Measurements from ENCODE around the gene CPZ.
A peak's percentile ranks its signal among the peaks of the same experiment; 100 is the strongest.

Gene CPZ

DNA sequence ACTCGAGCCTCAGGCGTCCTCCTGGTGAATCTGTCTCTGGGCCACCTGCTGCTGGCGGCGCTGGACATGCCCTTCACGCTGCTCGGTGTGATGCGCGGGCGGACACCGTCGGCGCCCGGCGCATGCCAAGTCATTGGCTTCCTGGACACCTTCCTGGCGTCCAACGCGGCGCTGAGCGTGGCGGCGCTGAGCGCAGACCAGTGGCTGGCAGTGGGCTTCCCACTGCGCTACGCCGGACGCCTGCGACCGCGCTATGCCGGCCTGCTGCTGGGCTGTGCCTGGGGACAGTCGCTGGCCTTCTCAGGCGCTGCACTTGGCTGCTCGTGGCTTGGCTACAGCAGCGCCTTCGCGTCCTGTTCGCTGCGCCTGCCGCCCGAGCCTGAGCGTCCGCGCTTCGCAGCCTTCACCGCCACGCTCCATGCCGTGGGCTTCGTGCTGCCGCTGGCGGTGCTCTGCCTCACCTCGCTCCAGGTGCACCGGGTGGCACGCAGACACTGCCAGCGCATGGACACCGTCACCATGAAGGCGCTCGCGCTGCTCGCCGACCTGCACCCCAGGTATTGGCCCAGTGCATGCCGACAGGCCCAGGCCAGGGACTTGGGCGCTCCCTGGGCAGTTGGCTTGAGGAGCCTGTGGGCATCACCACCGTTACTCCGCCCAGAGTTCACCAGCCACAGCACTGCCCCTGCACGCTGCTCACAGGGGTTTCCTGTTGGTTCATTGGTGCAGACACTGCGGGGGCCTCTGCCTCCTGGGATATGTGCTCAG lies 11.3 kb upstream of the CPZ start:
- no peak for FAIRE-seq

DNA sequence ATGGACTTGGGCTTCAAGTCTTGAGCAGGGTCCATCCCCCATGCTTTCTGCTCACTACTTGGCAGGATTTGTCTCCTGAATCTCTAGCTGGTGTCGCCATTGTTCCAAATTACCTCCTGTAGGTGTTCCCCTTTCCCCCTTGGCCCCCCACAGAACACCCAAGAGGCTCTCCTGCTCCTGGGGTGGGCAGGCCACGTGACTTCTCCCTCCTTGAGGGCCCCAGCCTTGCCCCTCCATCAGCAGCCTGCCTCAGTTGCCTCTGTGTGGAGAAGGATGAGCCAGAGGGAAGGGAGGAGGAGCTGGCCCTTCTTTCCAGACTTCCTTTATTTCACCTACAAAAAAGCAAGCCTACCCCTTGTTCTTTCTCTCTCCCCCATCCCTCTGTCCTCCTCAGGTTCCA lies 10.5 kb upstream of the CPZ start:
- no peak for FAIRE-seq

DNA sequence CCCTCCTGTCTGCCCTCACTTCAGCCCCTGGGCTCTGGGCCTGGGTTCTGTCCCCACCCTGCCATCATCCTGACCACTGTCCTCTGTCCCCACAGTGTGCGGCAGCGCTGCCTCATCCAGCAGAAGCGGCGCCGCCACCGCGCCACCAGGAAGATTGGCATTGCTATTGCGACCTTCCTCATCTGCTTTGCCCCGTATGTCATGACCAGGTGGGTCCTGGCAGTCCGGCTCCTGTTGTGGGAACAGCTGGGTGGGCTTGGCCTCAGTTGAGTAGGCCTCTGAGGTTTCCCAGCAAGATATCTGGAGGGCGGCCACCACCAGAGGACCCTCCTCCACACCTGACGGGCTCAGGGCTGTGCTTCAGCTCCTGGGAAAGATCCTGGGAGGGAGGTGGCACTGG lies 10.1 kb upstream of the CPZ start:
- no peak for FAIRE-seq

DNA sequence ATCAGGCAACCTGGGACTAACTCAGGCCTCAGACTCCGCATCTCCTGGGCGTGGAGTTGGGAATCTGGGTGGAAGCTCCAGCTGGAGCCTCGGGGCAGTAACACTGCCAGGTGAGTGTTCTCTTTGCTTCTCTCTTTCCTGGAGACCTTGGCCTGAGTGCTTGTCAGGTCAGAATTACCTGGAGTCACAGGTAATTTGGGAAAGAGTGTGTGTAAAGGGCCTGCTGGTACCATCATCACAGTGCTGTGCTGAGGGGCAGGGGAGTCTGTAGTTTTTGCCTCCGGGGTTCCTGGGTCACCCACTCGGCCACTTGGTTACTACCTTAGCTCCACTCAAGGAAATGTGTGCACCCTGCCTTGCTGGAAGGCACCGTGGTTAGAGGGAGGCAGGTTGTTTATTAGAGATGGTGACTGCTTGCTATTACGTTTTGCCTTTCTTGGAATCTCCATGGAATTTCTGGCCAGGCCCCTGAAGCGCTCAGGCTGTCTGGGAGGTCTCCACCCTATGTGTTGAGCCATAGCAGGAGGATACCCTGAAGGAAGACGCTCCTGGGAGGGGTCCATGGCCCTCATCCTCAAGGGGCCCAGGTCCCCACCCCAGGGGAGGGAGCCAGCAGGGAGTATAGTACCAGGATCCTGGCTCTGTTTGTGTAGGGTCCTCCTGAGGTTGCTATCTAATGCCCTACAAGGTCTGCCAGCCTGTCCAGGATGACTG lies 9.5 kb upstream of the CPZ start:
- no peak for FAIRE-seq

DNA sequence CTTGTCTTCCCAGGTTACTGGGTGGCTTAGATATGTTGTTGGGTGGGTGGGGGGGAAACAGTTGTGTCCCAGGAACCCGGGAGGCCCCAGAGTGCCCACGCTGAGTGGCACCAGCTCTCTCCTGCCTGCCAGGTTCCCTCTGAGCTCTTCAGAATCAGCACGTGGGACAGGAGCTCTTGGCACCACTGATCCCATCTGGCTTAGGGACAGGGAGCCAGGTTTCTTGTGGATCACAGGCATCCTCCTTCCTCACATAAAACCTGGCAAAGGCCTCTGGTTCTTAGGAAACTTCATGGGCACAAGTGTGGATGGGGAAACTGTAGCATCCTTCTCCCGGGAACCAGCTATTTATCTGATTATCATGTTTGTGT lies 8.9 kb upstream of the CPZ start:
- FAIRE-seq = no peak

DNA sequence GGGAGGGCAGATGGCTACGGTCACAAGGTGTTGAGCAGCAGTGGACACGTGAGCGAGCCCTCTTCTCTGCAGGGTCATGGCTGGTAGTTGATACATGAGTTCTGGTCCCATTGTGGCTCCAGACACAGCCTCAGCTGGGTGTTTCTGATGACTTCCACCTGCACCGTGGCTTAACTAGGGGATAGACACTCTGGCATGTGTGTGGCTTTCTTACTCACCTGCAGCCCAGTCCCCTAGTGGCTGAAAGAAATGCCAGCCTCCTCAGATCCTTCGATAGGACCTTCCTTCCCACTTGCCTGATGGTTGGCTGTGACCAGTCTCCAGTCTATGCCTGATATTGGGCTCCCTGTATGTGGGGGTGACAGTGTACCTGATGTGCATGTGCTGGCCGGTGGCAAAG lies 7.4 kb upstream of the CPZ start:
- no peak for FAIRE-seq

DNA sequence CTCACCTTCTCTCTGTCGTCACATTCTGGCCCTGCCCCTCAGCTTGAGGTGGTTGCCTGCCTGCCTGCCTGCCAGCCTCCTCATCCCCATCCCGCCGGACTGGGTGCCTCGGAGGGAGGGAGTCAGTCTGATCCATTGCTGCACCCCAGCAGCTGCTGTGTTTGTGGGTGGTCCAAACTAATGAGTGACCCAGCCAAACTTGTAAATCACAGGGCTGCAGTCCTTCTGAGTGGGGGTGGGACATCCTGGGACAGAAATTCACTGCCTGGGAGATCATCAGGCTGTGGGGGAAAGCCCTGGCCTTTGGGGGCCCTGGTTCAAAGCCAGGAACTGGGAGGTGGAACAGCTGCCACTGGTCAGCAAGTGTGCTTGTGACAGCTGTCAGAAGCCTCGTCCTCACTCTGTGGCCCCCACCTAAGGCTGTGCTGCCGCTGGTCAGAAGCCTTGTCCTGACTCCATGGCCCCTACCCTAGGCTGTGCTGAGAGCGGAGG lies 6.8 kb upstream of the CPZ start:
- FAIRE-seq = no peak

DNA sequence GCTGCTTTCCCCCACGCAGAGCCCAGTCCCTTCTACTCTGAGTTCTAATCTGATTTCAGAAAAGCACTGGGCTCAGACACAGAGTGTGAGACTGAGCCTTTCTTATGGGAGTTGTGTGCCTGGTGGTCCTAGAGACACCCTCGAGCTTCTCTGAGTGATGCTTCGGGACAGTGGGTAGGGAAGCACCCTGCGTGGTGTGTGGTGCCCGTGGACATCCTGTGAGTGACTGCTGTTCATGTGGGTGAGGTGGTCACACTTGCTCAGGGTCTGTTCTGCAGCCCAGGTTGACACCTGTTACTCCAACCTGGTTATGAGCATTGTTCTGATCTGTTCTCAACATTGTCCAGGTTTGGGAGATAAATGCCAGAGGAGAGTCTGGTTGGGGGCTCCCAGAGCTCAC lies 6.3 kb upstream of the CPZ start:
- no peak for FAIRE-seq

DNA sequence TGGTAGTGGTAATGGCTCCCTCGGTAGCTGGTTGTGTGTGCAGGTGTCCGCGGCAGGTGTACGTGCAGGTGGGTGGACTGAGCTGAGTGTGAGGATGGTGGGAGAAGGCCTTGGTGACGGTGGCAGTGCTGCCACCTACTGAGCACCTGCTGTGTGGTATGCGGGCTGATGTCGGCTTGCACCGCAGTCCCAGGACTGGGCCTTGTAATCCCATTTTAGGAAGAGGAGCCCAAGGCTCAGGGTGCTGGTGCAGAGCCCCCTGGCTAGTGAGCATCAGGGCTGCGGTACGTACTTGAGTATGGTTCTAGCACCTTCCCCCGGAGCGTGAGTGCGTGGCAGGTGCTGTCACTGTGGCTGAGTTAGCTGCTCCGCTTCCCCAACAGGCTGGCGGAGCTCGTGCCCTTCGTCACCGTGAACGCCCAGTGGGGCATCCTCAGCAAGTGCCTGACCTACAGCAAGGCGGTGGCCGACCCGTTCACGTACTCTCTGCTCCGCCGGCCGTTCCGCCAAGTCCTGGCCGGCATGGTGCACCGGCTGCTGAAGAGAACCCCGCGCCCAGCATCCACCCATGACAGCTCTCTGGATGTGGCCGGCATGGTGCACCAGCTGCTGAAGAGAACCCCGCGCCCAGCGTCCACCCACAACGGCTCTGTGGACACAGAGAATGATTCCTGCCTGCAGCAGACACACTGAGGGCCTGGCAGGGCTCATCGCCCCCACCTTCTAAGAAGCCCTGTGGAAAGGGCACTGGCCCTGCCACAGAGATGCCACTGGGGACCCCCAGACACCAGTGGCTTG lies 5.7 kb upstream of the CPZ start:
- no peak for FAIRE-seq

DNA sequence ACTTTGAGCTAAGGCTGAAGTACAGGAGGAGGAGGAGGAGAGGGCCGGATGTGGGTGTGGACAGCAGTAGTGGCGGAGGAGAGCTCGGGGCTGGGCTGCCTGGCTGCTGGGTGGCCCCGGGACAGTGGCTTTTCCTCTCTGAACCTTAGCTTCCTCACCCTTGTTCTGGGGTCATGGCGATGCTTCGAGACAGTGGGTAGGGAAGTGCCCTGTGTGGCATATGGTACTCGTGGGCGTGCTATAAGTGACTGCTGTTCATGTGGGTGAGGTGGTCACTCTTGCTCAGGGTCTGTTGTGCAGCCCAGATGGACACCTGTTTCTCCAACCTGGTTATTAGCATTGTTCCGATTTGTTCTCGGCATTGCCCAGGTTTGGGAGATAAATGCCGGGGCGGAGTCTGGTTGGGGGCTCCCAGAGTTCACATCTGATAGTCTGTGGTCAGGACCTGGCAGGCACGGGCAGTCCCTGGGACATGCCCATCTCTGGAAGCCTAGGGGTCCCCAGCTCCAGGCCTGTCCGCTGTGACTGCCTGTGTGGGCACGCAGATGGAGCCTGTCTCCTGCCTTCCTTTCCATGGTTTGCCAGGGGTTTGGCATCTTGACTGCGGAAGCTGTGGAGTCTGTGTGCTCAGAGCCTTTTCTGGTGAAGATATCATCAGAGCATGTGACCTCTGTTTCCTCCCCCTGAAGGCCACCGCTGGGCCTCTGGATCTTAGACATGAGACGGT lies 4.9 kb upstream of the CPZ start:
- FAIRE-seq = no peak

DNA sequence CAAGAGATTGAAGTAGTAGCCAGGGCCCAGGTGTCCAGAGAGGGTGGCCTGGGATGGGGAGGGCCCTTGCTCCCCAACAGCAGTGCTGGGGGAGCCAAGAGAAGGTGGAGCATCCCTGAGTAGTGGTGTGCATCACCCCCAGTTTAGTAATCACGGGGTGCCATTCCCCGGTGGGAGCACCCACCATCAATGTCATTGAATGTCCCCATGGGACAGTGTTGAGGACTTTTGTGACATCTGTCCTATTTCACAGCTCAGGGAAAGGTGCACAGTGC lies 4.4 kb upstream of the CPZ start:
- FAIRE-seq = no peak

DNA sequence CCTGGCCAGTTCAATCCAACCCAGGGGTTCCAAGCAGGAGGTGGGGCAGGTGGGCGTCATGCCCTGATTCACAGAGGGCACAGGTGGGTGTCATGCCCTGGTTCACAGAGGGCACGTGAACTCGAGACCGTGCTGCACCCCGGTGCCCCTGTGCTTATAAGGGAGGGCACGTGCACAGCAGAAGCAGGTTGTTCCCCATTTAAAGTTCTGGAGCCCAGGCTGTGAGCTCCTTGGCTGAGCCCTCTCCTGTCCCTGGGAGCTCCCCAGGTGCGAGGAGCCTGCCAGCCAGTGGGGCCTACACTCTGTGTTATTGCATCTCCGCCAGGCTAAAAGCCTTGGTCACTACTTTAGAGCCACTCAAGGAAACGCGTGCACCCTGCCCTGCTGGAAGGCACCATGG lies 3.2 kb upstream of the CPZ start:
- no peak for FAIRE-seq

DNA sequence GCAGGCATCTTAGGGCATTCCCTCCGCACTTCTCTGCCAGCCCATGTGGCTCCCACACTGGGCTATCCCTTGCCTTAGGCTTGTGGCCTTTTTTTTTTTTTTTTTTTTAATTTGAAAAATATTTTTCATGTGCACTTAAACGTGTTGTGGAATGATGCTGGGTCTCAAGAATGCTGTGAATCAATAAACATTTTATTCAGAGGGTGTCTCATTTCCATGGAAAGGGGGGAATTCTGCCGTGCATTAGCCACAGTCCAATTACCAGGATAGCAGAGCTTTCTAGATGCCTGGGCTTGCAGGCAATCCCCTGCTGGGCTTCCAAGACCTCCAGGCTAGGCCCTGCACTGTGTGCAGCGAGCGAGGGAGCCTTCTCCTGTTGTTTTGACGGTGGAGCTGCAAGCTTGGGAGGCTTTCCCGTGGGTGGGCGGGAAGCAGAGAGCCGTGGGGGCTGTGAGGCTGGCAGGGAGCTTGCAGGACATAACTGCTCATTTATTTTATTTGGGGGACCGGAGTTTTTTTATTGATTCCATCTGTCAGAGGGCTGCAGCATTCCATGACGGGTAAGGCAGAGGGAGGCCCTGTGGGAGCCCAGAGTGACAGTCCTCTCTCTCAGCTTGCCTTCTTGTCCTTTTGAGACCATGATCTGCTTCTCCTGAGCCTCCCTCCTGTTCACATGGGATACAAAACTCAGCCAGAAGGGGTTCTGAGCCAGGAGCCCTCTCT lies 2.6 kb upstream of the CPZ start:
- no peak for FAIRE-seq

DNA sequence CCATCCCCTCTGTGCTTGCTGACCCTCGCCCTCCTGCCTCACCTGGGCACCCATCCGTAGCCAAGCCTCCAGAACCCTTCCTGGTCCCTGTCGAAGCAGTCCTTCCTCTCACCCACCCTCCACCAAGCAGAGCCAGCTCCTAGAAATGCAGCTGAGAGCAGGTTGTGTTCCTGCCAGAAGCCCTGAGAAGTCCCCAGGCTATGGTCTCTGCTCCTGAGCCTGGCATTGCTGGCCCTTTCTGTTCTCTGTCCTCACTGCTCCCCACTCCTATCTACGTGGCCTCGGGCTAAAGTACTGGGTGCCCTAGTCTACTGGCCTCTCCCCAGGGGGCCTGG lies 2.1 kb upstream of the CPZ start:
- no peak for FAIRE-seq

DNA sequence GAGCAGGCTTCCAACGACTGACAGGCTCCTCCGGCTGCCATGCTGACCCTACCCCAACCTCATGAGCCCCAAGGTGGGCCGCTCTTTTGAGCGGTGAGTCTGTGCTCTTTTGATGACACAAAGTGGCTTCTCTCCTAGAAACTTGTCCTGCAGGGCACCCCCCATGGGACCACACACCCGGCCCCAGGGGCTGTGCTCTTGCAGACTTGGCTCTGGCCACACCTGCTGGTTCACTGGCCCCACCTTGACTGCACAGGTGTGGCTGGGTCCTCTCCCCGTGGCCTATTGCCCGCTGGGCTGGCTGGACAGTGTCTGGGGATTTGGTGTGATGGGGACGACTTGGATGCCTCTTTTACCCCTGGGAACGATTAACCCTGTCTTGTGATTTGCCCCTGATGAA lies 1.5 kb upstream of the CPZ start:
- FAIRE-seq = no peak

DNA sequence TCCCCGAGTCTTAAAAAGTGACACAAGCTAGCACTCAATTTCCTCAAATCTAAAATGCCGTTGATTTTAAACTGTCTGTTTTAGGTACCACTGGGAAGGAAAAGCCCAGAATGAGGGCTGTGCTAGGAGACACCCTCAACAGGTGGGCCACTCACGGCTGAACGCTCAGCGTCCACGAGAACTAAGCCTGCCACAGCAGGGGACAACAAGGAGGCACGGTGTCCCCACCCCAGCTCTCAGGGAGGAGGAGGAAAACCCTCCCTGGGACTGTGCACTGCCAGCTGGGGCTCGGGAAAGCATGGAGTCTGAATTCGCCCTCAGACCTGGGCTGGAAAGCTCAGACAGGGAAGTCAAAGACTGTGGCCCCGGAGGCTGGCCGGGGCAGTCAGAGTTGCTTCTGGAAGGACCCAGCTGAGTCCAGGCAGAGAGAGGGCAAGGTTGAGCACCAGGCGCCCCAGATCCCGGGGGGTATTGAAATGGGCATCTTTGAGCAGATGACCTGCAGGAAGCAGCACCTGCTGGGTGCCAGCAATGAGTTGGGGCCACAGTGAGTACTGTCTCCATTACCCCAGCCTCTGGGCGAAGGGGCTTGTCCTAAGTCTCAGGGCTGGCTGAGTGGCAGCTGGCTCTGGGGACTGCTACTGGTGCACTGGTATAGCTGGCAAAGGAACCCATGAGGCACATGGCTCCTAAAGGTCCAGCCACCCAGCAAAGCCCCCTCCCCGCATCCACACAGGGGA lies 769 bp upstream of the CPZ start:
- no peak for FAIRE-seq

DNA sequence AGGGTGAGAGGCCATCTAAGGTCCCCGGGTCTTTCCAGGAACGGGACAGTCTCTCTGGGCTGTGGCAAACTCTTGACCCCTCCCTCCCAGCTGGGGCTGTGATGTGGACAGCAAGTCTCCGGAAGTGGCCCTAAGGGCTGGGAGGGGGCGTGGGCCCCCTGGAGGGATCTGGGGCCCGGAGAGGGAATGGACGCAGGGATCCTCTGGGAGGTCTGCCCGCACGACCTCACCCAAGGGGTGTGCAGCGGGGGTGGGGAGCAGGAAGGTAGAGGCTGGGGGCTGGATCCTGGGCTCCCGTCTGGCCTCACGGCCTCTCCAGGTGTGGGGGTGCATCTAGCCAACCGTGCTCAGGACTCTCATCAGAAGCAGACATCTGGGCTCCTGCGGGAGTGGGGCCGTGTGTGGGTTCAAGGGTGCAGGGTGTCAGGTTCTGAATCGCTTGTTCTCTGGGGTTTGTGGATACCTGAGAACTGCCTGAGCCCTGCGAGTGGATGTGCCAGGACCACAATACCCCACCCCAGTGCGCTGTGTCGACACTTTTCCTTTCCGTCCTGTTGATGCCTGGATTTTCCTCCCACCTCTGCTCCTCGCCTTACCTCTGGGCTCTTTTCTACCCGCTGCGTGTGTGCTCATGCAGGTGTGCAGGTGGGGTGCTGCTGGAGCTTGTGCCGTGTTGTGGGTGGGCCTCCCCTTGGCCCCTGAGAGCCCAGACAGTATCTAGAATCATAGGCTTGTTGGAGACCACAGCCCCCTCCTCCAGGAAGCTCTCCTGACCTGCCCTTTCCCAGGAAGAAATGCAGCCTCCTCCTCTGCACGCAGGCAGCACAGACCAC lies 915 bp downstream of the CPZ start:
- FAIRE-seq = no peak

DNA sequence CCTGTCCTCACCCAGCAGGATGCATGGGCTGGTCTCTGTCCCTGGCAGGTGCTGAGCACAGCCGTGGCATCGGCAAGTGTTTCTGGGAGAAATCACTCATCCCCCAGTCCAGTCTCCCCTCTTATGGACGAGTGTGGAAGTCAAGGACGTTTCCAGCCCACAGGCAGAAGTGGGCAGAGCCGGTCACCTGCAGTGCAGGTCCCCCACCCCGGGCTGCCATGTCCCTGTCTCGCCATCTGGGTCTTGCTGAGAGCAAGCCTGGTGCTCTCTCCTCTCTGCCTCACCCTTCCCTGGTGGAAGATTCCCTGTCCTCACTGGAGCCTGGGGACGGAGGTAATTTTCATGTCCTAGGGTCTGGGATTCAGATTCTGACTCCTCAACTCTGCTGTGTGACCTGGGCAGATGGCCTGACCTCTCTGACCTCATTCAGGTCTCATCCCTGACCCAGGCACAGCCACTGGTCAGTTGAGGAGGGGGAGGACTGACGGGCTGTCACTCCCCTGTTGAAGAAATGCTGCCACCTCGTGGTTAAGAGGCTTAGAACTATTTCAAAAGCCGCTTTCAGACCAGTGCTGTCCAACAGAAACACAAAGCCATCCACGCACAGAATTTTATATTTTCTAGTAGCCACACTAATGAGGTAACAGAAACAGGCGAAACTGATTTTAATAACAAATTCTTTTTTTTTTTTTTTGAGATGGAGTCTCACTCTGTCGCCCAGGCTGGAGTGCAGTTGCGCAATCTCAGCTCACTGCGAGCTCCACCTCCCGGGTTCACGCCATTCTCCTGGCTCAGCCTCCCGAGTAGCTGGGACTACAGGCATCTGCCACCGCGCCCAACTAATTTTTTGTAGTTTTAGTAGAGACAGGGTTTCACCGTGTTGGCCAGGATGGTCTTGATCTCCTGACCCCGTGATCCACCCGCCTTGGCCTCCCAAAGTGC lies 1.8 kb downstream of the CPZ start:
- peak; percentile 49 for FAIRE-seq

DNA sequence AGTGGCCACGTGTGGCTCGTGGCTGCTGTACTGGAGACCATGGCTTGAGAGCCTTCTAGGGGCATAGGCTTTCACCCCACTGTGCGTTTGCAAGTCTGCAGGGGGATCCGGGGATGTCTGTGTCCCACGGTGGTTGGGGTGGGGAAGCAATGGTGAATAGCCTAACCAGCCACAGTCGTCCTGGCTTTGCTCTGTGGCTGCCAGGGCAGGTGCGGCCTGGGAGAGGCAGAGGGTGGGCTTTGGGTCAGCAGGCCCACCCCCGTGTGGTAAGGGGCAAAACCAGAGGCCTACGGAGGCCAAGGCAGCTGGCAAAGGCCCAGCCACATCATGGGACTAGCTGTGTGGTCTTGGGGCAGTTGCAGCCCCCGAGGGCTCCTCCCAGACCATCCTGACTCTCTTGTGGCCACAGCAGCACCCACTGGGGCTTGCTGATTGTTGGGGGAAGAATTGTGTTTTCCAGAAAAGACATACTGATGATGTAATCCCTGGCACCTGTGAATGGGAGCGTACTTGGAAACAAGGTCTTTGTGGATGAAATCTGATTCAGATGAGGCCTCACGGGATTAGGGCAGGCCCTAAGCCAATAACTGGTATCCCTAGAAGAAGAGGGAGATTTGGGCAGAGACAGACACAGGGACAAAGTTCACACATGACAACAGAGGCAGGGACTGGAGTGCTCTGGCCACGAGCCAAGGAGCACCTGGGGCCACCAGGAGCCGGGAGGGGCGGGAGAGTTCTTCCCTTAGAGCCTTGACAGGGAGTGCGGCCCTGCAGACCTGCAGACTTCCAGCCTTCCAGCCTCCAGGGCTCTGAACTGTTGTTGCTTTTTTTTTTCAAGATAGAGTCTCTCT lies 2.9 kb downstream of the CPZ start:
- no peak for FAIRE-seq

All from A204.1 (cell line).